Stromal cell of bone marrow (primary cell): Measurements from ENCODE around the gene GNG13.

ENCODE experiments used
- DNase-seq: peaks from one replicate; pipeline ENCODE4 v3.0.0-alpha.2; 2012; ENCODE audit warnings: low read depth

GNG13 gene

DNA sequence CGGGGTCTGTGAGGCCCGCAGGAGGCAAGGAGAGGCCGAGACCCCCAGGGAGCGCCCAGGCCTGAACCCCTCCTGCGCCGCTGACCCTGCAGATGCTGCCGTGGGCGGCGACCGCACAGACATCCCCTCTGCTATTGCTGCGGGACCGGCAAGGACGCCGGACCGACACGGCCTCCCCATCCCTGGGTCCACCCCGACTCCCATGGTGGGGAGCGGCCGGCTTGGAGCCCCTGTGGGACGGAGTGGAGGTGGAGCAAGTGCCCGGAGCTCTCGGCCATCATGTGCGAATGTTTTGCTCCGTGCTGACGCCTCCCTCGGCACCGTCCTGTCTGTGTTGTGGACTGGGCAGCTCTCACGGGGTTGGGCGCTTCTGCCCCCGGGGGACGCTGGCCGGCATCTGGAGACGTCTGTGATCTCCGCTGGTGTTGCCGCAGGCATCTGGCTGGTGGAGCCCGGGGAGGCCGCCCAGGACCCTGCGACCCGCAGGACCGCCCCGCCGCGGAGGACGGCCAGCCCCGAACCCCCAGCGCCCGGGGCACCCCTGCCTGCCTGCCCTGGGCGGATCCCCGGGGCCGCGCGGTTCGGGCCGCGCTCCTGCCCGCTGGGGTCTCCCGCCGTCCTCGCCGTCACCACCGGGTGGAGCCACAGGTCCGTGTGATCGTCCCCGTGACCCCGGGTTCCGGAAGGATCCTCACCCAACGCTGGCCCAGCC is 12.8 kb upstream of the GNG13 start:
- DNase-seq = peak; percentile 6

GRCh38 chr16:808085-808386 is 7.5 kb upstream of the GNG13 start:
- DNase-seq = no peak

DNA sequence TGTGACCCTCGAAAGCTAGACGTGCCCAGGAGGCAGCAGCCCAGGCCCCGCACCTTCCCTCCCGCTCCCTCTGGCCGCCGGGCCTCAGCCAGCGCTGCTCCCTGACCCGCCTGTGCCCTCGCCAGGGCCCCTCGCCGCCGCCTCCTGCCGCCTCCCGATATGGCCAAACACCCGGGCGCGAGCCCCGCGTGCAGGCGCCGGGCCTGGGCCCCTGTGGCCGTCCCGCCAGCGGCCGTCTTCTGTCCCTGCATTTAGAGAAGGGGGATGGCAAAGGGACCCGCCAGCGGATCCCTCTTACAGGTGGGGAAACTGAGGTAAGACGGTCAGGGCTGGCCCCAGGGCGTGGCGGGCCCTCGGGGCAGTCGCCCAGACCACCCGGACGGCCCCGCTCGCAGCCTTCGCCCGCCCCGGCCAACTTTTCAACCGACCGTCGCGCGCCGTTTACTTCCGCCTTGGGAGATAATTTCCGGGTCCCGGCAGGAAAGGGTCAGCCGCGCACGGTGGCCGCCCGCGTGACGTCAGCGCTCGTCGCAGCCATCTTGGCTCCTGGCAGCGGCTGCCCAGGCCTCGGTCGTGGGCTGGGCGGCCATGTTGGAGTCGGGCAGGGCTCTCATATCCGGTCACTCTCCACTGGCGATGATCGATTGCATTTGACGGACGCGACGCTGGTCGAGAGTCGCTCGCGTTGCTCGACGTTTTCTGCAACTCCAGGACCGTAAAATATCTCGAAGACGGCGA is 7.0 kb upstream of the GNG13 start:
- peak; percentile 86 for DNase-seq

DNA sequence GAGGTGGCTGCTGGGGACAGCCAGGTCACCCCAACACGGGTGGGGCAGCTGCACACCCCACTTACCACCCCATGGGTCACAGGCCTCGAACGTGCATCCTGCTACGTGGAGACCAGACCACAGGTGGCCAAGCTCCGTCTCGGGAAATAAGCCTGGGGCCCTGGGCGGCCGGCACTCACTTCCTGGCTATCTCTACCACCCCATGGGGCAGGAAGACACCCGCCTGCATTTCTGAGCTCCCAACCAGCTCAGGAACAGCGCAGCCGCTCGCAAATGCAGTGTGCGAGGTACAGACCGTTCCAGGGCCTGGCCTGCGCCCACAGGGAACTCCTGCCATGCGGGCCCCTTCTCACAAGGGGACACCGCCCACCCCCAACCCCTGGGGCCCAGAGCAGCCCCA is 4.9 kb upstream of the GNG13 start:
- DNase-seq = no peak

- DNase-seq = no peak
These were observed 3.9 kb upstream of the GNG13 start for GRCh38 chr16:804193-805048.

DNA sequence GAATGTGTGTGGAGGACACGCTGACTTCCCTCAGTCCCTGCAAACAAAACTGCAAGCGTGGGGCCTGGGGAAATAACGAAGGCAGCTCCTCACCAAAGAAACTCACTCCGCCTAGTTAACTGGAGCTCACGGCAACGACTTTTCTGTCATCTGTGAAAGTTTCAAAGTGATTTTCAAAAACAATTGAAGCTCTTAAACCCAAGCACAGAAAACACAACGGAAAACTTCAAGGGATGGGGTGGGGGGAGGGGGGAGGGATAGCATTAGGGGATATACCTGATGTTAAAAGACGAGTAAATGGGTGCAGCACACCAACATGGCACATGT is 3.2 kb upstream of the GNG13 start:
- DNase-seq = no peak

- no peak for DNase-seq
These were observed 2.6 kb upstream of the GNG13 start for GRCh38 chr16:802914-803753.

DNA sequence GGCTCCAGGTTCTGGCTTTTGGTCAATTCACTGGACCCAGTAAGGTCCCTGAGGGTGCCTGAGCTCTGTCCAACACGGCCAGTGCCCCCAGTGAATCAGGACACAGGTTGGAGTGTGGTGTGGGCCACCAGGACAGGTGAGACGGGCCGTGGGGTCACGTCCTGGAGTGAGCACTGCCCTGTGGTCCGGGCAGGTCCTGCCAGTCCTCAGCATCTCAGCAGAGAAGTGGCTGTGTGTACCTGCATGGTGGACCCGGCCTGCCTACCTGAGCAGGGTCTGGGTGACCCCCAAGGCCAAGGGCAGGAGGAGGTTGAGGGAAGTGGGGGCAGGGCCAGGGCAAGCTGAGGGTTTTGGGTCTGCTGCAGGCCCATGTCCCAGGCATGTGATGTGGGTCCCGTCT is 1.9 kb upstream of the GNG13 start:
- DNase-seq = no peak

DNA sequence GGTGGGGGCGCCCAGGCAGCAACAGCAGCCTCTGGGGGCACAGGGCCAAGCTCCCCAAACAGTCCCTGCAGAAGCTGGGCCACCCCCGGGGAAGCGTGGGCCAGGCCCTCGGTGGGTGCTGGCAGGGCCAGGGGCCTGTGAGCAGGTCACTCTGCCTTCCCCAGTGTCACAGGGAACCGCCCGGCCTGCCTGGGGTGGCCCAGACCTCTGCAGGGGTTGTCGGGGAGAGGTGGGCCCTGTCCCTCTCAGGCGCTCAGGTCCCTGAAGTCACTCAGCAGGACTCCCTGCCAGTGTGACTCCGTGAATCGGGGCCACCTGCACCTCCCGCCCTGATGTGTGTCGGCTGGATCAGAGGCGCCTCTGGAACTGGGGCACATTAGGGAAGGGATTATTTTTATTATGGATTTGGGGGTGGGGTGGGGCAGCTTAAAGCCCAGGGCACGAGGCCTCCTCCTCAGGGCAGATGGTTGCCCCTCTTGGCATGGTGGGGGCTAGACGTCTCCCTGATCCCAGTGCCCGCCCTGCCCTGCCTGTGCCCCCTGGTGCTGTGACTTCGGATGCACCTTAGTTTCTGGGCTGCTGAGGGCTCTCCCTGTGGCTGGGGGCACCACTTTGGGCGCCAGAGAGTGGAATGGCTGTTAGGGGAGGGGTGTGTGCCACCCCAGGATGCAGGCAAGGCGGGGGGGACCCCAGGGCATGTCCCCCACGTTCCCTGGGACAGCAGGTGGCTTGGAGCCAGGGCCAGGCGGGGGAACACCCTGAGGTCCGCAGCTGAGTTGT is 1.2 kb upstream of the GNG13 start:
- no peak for DNase-seq

GRCh38 chr16:800834-801511 is 439 bp upstream of the GNG13 start:
- DNase-seq = no peak

- DNase-seq = no peak
These were observed 1.2 kb downstream of the GNG13 start for GRCh38 chr16:799111-799947.

DNA sequence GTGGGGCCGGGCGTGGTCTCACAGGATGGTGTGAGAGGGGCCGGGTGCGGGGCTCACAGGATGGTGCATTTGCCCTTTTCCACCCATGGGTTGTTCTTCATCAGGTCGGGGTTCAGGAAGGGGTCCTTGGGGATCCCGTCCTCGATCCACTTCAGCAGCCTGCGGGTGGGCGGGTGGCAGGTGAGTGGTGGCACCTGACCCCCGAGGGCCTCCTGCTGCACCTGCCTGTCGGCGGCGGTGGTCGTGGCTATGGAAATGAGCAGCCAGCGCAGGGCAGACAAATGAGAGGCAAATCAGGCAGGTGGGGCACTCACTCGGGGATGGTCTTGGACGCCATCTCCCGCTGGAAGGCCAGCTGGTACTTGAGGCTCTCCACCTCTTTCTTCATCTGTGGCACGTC is 1.9 kb downstream of the GNG13 start:
- DNase-seq = no peak

GRCh38 chr16:797686-798085 is 2.8 kb downstream of the GNG13 start:
- DNase-seq = no peak

DNA sequence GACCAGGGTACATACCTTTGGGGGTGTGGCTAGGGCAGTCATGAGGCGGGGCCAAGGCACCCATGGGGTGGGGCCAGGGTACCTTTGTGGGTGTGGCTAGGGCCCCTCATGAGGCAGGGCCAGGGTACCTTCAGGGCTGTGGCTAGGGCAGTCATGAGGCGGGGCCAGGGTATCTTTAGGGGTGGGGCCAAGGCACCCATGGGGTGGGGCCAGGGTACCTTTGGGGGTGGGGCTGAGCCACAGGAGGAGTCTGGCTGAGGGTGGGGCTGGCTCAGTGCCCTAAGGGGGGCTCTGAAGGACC is 3.5 kb downstream of the GNG13 start:
- DNase-seq = no peak

DNA sequence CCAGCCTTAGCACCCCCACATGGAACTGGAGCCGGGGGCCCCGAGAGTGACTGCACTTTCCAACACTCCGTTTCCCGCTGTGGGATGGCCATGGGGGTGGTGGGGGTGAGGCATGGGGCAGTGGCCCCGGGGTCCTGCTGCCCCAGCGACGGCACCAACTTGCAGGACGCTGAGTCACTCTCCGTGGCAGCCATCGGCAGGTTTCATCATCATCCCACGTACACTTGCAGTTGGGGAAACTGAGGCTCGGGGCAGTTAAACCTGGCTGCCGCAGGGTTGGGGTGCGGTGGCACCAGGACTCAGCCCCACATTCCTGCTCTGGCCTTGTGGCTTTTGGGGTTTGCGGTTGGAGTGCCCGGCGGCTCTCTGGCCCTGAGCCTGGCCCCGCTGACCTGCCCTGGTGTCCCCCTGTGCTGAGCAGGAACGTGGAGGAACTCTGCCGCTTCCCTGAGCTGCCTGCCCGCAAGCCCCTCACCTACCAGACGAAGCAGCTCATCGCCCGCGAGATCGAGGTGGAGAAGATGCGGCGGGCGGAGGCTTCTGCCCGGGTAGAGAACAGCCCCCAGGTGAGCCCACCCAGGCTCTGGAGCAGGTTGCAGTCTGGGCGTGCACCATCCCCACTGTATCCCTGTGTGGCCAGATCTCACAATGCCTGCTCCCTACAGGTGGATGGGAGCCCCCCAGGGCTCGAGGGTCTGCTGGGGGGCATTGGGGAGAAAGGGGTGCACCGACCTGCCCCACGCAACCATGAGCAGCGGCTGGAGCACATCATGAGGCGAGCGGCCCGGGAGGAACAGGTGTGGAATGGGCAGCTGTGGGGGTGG is 4.0 kb downstream of the GNG13 start:
- no peak for DNase-seq

DNA sequence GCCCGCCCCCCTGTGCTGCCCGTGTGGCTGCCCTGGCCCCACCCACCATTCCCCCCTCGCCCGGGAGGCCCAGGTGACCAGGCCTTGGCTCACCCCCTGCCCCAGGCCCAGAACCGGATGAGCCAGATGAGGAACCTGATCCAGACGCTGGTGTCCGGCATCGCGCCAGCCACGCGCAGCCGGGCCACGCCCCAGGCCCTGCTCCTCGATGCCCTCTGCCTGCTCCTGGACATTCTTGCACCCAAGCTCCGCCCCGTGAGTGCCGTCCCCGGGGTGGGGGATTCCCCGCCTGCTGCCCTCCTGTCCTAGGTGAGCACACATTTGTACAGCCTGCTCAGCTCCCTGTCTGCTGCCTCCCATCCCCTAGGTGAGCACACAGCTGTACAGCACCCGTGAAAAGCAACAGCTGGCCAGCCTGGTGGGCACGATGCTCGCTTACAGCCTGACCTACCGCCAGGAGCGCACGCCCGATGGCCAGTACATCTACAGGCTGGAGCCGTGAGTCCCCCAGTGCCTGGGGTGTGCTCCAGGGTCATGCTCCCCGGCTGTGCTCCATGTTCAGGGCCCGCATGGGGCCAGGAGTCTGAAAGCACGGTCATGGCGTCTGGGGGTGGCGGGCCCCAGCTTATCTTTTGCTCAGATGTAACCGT is 4.8 kb downstream of the GNG13 start:
- DNase-seq = no peak

DNA sequence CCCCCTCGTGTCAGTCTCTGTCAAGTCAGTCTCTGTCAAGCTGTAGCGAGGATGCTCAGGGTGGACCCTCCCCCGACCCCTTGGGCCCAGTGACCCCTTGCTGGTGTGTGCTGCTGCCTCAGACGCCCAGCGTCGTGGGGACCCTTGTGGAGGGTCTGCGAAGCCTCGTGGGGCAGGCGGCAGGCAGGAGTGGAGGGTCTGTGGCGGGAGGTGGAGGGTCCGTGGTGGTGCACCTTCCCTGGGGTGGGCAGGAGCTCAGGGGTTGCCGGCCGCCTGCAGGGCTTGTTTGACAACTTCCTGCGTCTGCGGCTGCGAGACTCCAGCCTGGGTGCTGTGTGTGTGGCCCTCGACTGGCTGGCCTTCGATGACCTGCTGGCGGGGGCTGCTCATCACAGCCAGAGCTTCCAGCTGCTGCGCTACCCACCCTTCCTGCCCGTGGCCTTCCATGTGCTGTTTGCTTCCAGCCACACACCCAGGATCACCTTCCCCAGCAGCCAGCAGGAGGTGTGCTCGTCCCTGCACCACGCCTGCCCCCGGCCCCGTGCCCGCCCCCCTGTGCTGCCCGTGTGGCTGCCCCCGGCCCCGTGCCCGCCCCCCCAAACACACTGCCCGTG is 5.6 kb downstream of the GNG13 start:
- DNase-seq = no peak

GRCh38 chr16:794091-794822 is 6.3 kb downstream of the GNG13 start:
- no peak for DNase-seq
